Measurements from ENCODE around the gene DNM3. TPM values are rescaled to one million over a fixed set of nuclear protein-coding genes. Genes with fewer than 3 reads are reported as not detected.

DNM3 gene
- total RNA-seq, 6 donors from 2014 or later: 7.1 to 30.4 (median 10.3) TPM

GRCh38 chr1:172442404-172442803 lies 601.1 kb downstream of the DNM3 start:
- Histone ChIP-seq H3K27me3 (no peaks in the 10 kb centered on the region), H3K27ac (no peak overlapping the region), H3K4me1 (peaks cover 9 to 22% (median 17%) of the 10 kb centered on the region in 4 donors), H3K4me3 (no peak overlapping the region), H3K36me3 (no peaks in the 10 kb centered on the region), H3K9me3 (no peaks in the 10 kb centered on the region)
- no peak for DNase-seq
- TF ChIP-seq POLR2A (IDR thresholded peaks at IDR 0.05) (no peak), CTCF (IDR thresholded peaks at IDR 0.05) (no peak), POLR2AphosphoS5 (IDR thresholded peaks at IDR 0.05) (no peak), EP300 (IDR thresholded peaks at IDR 0.05) (no peak)
- WGBS, 2 donors: 96 to 98% methylated on average over 6 of the region's 6 CpGs
- no peak for ATAC-seq (ENCODE audit: low FRiP score in 2 of 2)

- 63 to 65% methylated on average over 3 of the region's 3 CpGs for WGBS, 2 donors
- peak overlapping the region in 2 of 4 donors; percentile 82 to 92 for H3K27ac ChIP-seq
- ATAC-seq (ENCODE audit: low FRiP score in 2 of 2): no peak
Measured at GRCh38 chr1:172442843-172443565, 601.7 kb downstream of the DNM3 start.

GRCh38 chr1:172443666-172444453 lies 602.6 kb downstream of the DNM3 start, which contains the start of gene PIGC:
Gene PIGC (minus strand): TSS chr1:172444069. CDS start chr1:172442622, 1,447 bp downstream.
- DNase-seq (peak; percentile 93 to 95), ATAC-seq (ENCODE audit: low FRiP score in 2 of 2) (peak; percentile 97 to 100)
- 9 to 23% methylated on average over 15 to 38 of the region's 43 CpGs for WGBS, 2 donors
- no peaks in the 10 kb centered on the region for H3K9me3 ChIP-seq
- peaks cover 9 to 31% (median 19%) of the 10 kb centered on the region in 4 donors for H3K4me1 ChIP-seq
- TF ChIP-seq POLR2AphosphoS5 (IDR thresholded peaks at IDR 0.05) (peak in 1 of 2 donors; percentile 26), CTCF (IDR thresholded peaks at IDR 0.05) (peak; percentile 81 to 92 (median 90)), POLR2A (IDR thresholded peaks at IDR 0.05) (peak in 2 of 4 donors; percentile 59 to 63), EP300 (IDR thresholded peaks at IDR 0.05) (no peak)
- H3K4me3 ChIP-seq: peak within 1 kb of the TSS; percentile 46 to 98 (median 88)
- H3K27me3 ChIP-seq: no peaks in the 10 kb centered on the region
- no peaks in the 10 kb centered on the region for H3K36me3 ChIP-seq
- H3K27ac ChIP-seq: peak within 1 kb of the TSS; percentile 82 to 92 (median 86)

More at GRCh38 chr1:172442843-172443565, 601.7 kb downstream of the DNM3 start:
- Histone ChIP-seq H3K27me3 (no peaks in the 10 kb centered on the region), H3K4me3 (peak overlapping the region; percentile 46 to 98 (median 88)), H3K36me3 (no peaks in the 10 kb centered on the region), H3K9me3 (no peaks in the 10 kb centered on the region), H3K4me1 (peaks cover 9 to 28% (median 19%) of the 10 kb centered on the region in 4 donors)
- DNase-seq: no peak
- TF ChIP-seq POLR2AphosphoS5 (IDR thresholded peaks at IDR 0.05): no peak
- TF ChIP-seq EP300 (IDR thresholded peaks at IDR 0.05): no peak
- no peak for TF ChIP-seq POLR2A (IDR thresholded peaks at IDR 0.05)
- no peak for TF ChIP-seq CTCF (IDR thresholded peaks at IDR 0.05)

- H3K27me3 ChIP-seq: no peaks in the 10 kb centered on the region
- H3K4me3 ChIP-seq: no peak overlapping the region
- peak overlapping the region in 2 of 4 donors; percentile 14 to 29 for H3K27ac ChIP-seq
- no peak for TF ChIP-seq POLR2A (IDR thresholded peaks at IDR 0.05)
- no peak for TF ChIP-seq CTCF (IDR thresholded peaks at IDR 0.05)
- no peak for TF ChIP-seq POLR2AphosphoS5 (IDR thresholded peaks at IDR 0.05)
- no peak for TF ChIP-seq EP300 (IDR thresholded peaks at IDR 0.05)
- H3K9me3 ChIP-seq: no peaks in the 10 kb centered on the region
- H3K36me3 ChIP-seq: no peaks in the 10 kb centered on the region
- ATAC-seq (ENCODE audit: low FRiP score in 2 of 2) (no peak), DNase-seq (no peak)
- 85 to 86% methylated on average over 3 of the region's 3 CpGs for WGBS, 2 donors
- H3K4me1 ChIP-seq: peaks cover 18 to 40% (median 34%) of the 10 kb centered on the region in 4 donors
Measured at GRCh38 chr1:172446547-172446946, 605.2 kb downstream of the DNM3 start.
